Measurements from ENCODE around the gene GNG4.
A peak's percentile ranks its signal among the peaks of the same experiment; 100 is the strongest.

The GNG4 gene

GRCh38 chr1:235649368-235650163 lies at the start of gene GNG4:
GNG4 (minus strand) TSS chr1:235649784; CDS start chr1:235583838, 65,946 bp downstream.
- DNase-seq, result peak; percentile 85

DNA sequence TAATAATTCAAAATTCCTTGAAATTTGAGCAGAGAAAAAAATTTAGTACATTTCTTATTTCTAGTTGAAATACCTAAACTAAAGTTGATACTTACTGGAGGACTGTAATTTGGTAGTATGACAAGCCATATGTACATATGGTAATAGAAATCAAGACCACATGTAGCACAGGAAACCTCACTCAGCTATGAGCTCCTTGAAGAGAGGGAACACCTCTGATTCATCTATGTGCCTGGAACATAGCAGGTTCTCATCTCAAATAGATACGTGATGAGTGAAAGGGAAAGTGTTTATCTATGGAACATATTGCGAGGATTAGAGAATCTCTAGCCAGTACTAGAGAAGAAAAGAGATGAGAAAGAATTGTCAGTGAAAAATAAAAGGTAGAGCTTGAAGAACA lies 47.9 kb upstream of the GNG4 start:
- DNase-seq, result no peak

DNA sequence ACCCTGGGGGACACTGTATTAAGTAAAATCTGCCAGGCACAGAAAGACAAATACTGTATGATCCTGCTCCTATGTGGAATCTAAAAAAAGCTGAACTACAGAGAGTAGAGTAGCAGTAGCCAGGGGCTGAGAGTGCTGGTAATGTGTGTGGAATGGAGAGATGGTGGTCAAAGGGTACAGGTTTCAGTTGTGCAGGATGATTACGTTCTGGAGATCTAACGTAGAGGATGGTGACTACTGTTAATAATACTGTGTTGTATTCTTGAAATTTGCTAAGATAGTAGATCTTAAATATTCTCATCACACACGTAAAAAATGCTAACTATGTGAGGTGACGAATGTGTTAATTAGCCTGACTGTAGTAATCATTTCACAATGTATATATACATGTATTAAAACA lies 39.8 kb upstream of the GNG4 start:
- no peak for DNase-seq

- no peak for DNase-seq
These were observed 38.5 kb upstream of the GNG4 start for GRCh38 chr1:235688096-235688495.

DNA sequence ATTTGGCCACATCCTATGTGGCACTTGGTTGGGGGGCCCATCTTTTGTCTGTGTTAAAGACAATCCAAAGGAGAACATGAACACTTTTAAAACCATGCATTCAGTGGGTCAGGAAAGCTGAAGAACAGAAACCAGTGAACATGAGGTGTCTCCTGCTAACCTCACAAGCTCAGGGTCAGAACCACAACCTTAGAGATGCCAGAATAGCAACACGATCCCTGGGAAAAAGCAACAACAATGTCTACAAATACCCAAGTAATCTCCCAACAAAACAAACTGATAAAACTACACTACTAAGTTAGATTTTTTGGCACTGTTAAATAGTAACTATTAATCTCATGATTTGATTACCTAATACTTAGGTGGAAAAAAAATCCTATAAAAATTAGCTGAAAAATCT lies 34.1 kb upstream of the GNG4 start:
- DNase-seq, result no peak

DNA sequence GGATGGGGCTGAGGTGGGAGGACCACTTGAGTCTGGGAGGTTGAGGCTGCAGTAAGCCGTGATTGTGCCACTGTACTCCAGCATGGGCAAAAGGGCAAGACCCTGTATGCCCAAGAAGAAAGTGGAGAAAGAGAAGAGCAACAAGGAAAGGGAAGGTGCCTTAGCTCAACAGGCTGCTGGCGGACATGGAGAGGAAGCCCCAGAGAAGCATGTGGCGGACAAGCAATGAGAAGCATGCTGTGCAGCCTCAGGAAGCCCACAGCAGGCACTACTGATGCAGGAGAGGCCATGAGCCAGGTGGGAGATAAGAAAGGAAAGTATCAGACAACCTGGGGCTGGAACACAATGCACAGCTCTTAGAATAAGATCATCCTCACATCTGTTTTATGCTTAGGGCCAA lies 32.6 kb upstream of the GNG4 start:
- DNase-seq, result no peak

- no peak for DNase-seq
These were observed 30.1 kb upstream of the GNG4 start for GRCh38 chr1:235679644-235680043.

GRCh38 chr1:235679005-235679404 lies 29.4 kb upstream of the GNG4 start:
- DNase-seq, result no peak

- DNase-seq, result no peak
These were observed 25.7 kb upstream of the GNG4 start for GRCh38 chr1:235675152-235675890.

- no peak for DNase-seq
These were observed 24.4 kb upstream of the GNG4 start for GRCh38 chr1:235673981-235674380.

GRCh38 chr1:235671992-235672391 lies 22.4 kb upstream of the GNG4 start:
- DNase-seq, result no peak

- no peak for DNase-seq
These were observed 20.7 kb upstream of the GNG4 start for GRCh38 chr1:235670157-235670776.

DNA sequence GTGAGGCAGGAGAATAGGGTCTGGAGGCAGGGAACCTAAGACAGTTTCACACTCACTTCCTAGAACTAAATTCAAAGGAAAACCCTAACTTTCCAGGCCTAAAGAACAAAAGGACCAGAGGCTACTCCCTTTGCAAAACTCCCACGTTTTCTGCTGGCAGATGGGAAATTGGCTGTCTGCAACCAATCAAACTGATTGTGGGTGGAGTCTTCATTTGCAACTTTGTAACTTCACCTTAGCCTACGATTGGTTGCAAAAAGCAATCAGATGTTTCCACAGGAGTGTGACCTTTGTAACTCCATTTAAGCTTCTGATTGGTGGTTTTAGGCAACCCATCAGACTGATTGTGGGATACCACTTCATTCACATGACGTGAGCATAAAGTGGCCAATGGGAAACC lies 19.7 kb upstream of the GNG4 start:
- no peak for DNase-seq

DNA sequence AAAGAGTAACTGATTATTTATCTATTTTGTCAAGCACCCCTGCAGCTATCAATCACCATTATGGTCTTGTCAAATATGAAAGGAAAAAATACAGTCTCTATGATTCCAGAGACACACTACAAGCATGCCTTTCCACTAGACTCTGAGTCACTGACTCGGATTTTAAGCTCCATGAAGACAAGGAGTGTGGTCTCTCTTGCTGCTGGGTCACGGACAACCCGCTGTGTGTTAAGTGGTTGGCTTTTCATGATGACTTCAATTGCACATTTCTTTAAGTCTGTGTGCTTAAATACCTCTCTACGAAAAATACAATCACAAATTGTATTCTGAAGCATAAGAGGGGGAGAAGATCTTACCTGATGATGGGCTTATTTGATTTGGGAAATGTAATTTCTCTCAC lies 14.0 kb upstream of the GNG4 start:
- DNase-seq, result no peak

DNA sequence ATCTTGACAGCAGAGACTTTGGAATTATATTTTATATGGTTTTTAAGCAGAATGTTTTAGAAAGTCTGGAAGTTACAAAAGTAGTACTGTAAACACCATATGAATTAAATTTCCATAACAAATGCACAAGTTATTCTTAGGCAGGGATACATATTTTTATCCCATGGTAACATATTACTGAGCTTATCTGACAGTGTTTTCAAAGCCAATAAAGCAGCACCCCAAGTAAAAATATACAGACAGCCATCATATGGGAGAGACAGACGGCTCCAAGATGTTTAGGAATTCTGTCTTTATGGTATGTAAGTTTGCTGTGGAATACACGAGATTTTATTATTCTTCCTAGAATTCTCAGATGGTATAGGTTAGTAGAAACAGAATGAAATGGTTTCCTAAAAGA lies 12.0 kb upstream of the GNG4 start:
- DNase-seq, result no peak

DNA sequence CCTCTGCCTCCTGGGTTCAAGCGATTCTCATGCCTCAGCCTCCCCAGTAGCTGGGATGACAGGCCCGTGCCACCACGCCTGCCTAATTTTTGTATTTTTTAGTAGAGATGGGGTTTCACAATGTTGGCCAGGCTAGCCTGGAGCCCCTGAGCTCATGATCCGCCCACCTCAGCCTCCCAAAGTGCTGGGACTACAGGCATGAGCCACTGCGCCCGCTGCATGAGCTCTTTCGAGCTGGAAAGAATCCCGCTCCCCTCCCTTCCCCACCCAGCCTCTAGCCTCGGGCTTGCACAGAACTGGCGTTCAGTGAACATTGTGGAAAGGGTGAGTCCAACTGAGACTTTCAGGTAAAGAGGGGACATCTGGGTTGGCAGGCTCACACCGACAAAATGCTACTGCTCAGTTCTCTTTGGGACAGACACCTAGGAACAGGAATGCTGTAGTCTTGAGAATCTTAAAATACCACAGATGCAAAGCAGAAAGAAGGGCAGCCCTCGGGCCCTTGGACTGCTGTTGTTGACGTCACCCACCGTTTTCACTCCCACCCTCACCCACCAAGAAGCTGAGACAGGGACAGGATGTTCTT lies 9.7 kb upstream of the GNG4 start:
- no peak for DNase-seq

GRCh38 chr1:235657747-235658526 lies 8.4 kb upstream of the GNG4 start:
- no peak for DNase-seq

DNA sequence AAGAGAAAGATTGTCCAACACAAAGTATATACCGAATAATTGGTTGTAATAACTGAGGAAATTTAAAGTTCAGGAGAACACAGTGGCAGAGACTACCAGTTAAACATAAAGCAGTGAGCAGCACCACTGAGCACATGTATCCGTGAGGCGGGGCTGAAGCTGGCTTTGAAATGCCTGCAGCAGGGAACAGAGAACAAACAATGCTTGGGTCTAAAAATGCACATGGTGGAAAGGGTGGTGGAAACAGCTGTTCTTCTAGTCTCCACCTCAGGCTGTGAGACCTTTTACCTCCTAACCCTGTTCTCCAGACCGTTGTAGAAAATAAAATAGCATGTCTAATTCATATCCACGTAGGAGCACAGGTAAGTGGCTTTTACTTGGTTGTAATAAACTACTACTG lies 7.7 kb upstream of the GNG4 start:
- DNase-seq, result no peak

DNA sequence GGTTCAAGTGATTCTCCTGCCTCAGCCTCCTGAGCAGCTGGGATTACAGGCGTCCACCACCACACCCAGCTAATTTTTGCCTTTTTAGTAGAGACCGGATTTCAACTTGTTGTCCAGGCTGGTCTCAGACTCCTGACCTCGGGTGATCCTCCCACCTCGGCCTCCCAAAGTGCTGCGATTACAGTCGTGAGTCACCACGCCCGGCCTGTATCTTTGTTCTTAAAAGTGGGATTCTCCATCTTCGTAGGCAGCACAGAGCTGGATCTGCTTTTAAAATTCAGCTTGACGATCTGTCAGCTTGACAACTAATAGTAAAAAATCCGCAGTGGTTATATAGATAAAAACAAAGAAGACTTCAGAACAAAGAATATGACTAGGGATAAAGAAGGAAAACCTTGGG lies 2.8 kb upstream of the GNG4 start:
- DNase-seq, result no peak

DNA sequence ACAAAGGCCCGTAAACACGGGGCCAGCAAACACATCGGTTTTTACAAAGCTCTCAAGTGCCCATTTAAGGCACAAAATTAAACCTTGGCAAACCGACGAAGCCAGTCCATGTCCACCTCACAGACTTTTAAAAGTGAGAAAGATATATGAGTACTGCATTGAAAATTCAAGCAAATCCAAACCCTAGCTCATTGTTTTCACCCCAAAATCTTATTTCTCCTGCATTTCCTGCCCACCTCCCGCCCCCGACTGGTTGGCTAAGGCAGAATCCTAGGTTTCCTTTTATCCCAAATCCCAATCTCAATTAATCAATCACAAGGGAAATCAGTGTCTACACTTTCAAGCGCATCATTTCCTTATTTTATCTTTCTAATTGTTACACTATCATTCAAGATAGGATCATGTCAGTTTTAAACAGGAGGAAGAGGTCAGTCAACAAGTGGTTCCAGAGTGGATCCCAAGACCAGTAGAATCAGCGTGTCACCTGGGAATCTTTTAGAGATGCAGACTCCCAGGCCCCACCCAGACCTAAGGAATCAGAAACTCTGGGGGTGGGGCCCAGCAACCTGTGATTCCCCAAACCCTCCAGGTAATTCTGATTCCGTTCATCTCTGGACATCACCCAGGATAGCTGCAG lies 1.7 kb upstream of the GNG4 start:
- DNase-seq, result peak; percentile 18

DNA sequence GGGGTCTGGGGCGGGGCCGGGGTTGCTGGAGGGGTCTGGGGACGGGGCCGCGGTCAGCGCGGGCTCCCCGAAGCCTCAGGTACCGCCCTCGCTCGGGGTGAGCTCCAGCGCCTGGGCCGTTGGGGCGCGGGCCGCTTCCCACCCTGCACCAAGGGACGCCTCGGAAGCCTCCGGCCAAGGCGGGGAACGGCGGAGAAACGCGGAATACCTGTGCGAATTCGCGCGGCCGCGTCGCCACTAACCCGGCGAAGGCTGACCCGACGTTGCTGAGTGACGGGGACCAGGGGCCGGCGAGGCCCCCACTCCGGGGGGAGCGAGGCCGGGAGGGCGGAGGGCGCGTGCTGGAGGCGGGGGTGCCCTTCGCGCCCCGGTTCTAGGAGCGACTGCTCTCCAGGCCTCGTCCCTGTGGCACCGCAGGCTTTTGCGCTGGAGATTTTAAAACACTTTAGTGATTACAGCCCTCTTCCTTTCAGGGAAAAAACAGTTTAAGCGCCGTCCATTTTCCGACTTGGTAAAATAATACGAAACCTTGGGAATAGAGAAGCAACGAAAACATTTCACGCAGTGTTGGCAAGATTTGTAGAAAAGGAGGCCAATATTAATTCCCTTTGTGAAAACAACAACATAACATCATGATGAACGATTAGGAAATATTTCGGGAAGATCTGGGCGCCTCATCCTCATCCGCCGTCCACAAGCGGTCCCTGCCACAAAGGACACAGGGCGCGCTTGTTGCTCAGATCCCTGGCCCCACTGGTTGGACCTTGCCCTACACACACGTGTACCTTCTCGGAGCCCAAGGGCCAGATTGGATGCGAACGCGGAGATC lies 971 bp upstream of the GNG4 start:
- DNase-seq, result peak; percentile 79
